Spleen (tissue), 7 donors: ENCODE results near the gene FTSJ3.

Experiments
- POLR2A ChIP-seq, 3 donors: fragments of 450-650 bp; IDR thresholded peaks; one replicate each; pipeline ENCODE4 v1.5.1; 2017; ENCODE audit warnings: antibody characterized with exemption in 3 of 3, mild to moderate bottlenecking in 1 of 3
- POLR2AphosphoS5 ChIP-seq, 3 donors: sonication (generic); formaldehyde crosslinking; IDR thresholded peaks; one replicate each; pipeline ENCODE4 v1.5.1; 2017; ENCODE audit warnings: antibody characterized with exemption in 3 of 3
- TF ChIP-seq, protein P1 (sequence below), 11 experiments: fragments of 200-600 bp in 7 of 11; fragments of 450-650 bp in 4 of 11; sonication (generic) in 4 of 11; IDR thresholded peaks in 8 of 11; conservative IDR thresholded peaks in 3 of 11; 1 replicate in 7 of 11; 2 replicates in 4 of 11; pipeline versions ENCODE4 v1.4.0 to v1.8.0; 2016 to 2021; ENCODE audit warnings: antibody characterized with exemption in 11 of 11, inconsistent platforms in 4 of 11, mild to moderate bottlenecking in 1 of 11
- donor health status: DM: no; HTN: no; CAD: no; lungs with moderate emphysema.
- donor health status: DM: no; HTN: no; CAD: no.
- donor health status: DM: no; HTN: no; CAD: no.

DNA sequence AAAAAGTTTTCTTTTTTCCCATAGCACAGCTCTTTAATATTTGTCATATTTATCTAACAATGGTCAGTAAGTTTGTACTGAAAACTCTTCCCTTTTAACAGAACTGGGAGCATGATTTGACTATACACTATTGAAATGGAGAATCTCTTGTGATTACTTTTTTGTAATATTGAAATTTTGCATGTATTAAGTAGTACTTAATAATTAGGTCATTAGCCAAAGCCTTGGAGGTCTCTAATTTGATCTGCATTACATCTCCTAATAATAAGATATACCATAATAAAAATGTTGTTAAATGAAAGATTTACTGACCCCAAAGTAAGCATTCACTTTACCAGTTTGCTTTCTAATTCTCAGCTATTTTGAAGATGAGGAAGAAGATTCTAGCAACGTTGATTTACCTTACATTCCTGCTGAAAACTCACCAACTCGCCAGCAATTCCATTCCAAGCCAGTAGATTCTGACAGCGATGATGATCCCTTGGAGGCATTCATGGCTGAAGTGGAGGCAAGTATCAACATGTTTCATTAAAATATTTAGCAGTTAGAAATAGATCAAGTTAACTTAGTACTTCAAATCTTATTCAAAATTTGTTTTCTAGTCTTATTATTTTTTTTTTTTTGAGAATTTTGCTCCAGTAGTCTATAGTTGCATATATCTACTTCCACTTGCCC is 35.3 kb downstream of the FTSJ3 start:
- TF ChIP-seq, protein P1, sequence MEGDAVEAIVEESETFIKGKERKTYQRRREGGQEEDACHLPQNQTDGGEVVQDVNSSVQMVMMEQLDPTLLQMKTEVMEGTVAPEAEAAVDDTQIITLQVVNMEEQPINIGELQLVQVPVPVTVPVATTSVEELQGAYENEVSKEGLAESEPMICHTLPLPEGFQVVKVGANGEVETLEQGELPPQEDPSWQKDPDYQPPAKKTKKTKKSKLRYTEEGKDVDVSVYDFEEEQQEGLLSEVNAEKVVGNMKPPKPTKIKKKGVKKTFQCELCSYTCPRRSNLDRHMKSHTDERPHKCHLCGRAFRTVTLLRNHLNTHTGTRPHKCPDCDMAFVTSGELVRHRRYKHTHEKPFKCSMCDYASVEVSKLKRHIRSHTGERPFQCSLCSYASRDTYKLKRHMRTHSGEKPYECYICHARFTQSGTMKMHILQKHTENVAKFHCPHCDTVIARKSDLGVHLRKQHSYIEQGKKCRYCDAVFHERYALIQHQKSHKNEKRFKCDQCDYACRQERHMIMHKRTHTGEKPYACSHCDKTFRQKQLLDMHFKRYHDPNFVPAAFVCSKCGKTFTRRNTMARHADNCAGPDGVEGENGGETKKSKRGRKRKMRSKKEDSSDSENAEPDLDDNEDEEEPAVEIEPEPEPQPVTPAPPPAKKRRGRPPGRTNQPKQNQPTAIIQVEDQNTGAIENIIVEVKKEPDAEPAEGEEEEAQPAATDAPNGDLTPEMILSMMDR (IDR thresholded peaks at IDR 0.05 in 8 of 11, conservative IDR thresholded peaks at IDR 0.05 in 3 of 11), result no peak
- TF ChIP-seq POLR2A (IDR thresholded peaks at IDR 0.05) (no peak), POLR2AphosphoS5 (IDR thresholded peaks at IDR 0.05) (no peak)
